KG1 (cell line): ENCODE measurements around the gene CCDC17.

ENCODE experiments used
- DNase-seq: peaks from one replicate; lab custom pipeline; 2025; lab: John Stamatoyannopoulos, UW

Gene CCDC17

DNA sequence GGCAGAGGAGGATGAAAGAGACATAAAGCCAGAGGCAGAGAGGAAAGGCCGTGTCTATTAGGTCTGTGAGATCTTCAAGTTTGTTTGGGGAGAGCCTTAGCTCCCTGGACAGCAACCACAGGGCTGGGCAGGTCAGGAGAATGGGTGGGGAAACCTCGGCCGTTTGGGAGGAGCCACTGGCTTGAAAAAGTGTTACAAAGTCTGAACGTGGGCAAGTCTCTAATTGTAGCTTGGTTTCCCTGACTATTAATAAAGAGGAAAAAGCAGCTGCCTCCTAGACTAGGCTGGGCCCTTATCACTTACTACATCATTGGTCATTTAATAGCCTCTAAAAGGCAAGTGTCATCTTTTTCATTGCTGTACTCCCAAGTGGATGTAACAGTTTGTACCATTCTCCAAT, at the start of gene CCDC17:
Gene CCDC17 (minus strand): TSS at position 83 of the 400 bp plus-strand sequence. CDS start 145 bp downstream, outside the sequence.
- no peak for DNase-seq

DNA sequence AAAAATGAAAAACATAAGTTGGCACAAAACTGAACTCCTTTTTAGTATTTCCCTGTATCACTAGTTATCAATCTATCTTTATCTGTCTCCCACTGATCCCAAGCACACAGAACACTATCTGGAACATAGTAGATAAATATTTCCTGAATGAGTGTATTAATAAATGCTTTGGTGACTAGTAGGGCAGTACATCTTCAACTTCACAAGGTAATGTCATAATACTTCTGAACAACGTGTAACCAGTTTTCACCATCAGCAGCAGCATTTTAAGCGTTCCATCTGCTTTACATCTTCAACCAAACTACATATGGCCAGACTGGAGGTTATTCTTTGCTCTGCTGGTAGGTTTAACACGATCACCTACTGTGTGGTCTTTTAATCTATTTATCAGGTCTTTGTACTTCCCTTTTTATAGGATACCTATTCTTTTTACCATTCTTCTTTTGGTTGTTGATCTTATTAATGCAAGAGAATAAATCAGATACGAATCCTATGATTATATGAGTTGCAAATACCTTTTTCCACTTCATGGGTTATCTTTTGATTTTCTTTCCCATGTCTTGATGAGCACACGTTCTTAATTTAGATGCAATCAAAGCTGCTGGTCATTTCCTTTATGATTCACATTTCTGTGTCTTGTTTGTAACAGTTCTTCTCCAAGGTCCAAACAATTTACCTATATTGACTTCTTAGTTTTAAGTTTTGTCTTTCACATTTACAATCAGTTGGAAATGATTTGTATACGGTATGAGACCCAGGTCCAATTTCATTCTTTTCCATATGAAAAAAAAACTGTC, 46.2 kb upstream of the CCDC17 start:
- DNase-seq, result no peak

DNA sequence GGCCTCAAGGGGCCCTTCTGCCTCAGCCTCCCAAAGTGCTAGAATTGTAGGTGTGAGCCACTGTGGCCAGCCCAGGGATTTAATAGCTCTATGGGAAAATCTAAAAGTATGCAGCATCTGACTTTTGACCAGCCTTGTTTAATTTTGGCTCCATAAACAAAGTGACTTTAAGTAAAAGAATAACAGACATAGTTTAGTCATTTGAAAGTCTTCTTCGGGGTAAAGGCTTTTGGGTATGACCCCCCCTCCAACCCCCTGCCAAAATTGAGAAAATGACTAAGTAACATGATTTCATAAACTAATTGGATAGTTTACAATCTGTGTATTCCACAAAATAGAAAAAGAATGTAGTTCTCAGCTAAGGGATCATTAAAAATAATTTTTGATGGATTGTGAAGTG, 45.5 kb upstream of the CCDC17 start:
- no peak for DNase-seq

DNA sequence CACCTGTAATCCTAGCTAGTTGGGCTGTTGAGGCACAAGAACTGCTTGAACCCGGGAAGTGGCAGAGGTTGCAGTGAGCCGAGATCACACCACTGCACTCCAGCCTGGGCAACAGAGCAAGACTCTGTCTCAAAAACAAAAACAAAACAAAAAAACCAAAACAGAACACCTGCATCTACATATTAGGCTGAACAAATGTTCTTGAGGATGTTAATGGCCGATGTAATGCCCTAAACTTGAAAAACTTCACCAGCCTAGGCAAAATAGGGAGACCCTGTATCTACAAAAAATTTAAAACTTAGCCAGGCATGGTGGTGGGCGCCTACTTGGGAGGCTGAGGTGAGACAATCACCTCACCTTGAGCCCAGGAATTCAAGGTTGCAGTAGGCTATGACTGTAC, 44.7 kb upstream of the CCDC17 start:
- DNase-seq, result no peak

DNA sequence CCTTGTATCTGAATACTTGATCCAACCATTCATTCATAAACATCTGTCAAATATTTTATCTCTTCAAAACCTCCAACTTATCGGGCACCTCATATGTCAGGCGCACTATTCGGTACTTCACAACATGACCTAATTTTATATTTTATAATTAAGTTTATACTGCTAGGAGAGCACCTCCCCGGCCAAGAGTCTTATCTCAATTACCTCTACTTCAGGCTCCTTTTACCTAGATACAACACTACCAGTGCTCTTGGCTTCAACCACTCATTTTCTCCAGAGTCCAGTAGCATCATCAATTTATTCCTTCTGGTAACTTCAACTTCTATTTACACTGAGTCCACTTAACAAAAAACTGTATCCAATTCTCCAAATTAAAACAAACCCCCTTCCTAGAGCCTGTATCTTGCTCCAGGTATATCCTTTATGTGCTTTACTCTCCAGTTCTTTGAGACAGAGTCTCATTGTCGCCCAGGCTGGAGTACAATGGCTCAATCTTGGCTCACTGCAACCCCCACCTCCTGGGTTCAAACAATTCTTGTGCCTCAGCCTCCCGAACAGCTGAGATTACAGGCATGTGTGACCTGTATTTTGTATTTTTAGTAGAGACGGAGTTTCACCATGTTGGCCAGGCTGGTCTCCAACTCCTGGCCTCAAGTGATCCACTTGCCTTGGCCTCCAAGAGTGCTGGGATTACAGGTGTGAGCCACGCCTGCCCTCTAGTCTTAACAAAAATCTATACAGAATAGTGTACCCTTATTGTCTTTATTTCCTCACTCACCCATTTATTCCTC, 43.7 kb upstream of the CCDC17 start:
- DNase-seq, result no peak

DNA sequence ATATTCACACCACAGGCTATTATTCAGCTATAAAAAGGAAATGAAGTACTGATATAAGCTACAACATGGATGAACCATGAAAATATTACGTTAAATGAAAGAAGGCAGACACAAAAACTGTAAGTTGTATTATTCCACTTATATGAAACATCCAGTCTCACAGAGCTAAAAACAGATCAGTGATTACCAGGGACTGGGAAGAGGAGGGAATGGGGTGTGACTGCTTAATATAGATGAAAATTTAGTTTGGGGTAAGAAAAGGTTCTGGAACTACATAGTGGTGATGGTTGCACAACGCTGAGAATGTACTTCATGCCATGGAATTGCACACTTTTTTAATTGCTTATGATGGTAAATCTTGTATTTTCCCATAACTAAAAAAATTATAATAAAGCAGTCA, 43.0 kb upstream of the CCDC17 start:
- no peak for DNase-seq

DNA sequence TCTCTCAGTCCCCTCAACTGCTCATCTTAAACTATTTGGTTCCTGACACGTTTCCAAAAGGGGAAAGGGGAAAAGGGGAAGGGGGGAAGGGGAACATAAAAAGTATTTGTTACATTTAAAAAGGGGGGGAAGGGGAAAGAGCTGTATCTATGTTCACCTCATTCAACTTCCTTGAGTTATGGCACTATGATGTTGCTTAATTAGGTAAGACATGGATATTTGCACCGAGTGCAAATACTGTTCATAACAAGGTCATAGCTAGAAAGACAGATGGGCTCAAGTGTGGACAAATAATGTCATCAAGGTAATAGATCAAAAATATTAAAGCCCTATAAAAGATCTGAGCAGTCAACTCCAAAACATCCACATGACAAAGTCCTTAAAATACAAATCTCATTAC, 36.5 kb upstream of the CCDC17 start:
- DNase-seq, result no peak

DNA sequence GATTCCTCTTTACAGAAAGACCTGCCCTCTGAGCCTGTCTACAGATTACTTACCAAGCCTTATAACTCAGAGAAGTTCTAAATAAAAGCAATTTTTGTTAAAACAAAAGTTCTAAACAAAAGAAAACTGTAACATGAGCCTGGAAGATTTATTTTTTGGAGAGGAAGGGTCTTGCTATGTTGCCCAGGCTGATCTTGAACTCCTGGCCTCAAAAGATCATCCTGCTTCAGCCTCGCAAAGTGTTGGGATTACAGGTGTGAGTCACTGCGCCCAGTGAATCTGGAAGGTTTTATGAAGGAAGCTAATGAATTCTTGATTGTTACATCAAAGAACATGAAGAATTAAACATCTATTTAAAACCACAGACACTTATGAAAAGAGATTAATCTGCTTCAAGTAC, 35.4 kb upstream of the CCDC17 start:
- no peak for DNase-seq

DNA sequence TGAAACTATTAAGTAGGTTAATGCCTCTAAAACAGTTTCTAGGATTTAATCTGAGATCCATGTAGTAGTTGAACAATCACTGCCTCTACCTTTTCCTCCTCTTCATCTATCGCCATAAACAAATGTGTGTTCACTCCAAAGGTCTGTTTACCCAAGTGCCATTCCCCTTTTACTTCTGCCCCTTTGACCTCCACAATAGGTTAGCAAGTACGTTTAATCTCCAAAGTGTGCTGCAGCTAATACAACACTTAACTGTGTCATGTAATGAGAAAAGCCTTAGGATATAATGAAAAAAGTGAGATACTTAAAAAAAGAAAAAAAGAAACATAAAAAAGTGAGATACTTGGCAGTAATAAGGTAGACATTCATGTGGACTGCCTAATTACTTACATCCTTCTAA, 34.3 kb upstream of the CCDC17 start:
- no peak for DNase-seq

DNA sequence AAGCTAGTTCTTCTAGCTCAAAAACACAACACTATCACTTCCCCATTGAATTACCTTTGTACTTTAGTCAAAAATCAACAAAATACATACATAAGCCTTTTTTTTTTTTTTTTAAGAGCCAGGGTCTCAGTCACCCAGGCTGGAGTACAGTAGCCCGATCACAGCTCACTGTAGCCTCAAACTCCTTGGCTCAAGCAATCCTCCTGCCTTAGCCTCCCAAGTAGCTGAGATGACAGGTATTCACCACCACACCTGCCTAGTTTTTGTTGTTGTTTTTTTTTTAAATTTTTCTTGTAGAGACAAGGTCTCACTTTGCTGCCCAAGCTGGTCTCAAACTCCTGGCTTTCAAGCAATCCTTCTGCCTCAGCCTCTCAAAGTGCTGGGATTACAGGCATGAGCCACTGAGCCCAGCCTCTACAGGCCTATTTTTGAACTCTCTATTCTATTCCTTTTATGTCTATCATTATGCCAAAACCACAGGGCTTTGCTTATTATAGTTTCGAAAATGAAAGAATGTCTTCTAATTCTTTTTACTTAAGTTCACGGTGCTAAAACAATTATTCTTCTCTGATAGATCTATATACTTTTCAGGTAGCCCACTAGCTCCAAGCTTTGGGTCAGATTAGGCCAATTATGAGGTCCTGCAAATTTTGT, 32.8 kb upstream of the CCDC17 start:
- DNase-seq, result no peak

DNA sequence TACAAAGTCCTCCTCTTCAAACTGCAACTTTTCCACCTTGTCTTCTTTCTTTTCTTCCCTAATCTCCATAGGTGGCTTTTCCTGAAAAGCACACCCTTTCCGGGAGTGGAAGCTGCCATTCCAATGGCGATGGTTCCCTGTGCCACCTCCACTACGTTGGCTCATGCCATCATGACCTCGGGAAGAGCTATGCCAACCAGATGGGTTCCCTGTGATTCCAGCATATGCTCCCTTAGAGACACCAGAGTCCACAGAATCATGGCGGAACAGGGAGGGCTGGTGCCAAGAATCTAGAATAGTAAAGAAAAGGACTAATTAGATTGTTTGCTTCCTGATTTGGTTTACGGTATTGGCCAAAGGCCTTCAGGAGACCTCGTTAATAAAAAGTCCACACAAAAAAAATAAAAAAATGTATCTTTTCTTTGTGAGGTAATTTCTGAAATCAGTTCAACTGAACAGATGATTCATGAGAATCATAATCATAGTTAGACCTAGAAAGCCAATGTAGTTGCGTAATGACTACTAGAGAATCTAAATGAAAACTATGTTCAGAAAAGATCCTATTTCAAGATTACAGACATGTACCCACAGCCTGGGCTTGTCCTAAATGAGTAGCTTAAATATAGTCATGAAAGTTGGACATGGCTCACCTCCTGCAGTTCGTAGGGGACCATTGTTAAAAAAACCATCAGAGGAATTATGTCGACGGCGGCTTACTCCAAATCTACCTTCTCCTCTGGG, 30.9 kb upstream of the CCDC17 start:
- DNase-seq, result no peak

DNA sequence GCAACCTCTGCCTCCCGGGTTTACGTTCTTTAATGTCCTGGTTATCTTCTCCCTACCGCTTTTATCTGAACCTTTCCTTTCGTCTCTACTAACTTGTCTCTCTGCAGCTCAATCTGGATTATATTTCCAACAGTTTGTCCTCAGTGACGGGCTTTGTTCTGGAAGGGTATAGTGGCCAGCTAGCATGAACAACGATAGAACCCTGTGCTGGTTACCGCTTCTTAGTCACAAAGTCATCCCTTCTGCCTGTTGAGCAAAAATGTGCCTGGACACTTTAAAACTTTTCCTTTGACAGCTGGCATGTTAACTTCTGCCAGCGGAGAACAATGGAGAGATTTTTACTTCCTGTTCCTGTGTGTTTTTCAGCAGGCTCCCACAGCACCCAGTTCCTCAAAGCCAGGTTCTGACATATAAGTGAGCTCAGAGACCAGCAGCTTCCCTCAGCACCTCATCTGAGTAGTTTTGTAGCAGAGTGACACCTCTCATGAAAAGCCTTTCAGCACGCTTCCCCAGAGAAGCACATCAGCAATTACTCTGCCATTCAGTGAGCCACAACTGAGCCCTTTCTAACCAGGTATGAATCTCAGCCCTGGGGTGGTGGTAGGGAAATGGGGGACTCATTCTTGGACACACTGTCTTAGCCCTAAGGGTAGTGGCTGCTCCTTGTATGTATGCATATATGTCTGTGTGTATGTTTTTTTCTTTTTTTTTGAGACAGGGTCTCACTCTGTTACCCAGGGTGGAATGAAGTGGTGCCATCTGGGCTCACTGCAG, 23.6 kb upstream of the CCDC17 start:
- DNase-seq, result no peak

DNA sequence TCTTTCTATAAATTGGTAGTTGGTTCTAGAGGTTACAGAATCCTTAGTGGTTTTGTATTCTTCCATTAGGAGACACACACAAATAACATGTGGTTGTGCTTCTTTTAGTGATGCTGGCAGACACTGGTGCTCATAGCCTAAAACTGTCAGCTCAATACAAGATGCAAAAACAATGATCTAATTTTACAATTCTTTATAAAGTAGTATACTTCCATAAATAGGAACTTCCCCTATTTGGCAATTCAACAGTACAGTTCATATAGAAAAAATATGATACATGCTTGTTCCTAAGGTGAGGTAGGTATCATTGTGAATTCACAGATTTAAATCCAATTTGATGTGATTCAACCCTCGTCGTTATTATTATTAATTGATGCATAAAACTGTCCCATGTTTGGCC, 20.8 kb upstream of the CCDC17 start:
- no peak for DNase-seq

DNA sequence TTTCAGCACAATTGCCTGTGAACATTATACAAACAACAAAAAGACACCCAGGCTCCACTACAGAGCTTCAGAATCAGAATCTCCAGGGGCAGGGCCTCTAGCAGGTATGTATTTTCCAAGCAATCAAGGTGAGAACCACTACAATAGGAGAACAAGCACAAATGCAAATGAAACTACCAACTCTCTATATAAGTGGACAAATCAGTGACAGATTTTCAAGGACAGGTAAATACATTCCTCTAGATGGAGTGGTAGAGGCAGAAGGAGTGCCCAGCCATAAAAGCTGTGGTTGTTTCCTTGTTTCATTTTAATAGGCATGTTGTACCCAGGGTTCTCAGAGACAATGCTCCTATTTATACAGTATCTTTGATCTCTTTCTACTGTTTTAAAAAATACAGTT, 20.1 kb upstream of the CCDC17 start:
- DNase-seq, result no peak

DNA sequence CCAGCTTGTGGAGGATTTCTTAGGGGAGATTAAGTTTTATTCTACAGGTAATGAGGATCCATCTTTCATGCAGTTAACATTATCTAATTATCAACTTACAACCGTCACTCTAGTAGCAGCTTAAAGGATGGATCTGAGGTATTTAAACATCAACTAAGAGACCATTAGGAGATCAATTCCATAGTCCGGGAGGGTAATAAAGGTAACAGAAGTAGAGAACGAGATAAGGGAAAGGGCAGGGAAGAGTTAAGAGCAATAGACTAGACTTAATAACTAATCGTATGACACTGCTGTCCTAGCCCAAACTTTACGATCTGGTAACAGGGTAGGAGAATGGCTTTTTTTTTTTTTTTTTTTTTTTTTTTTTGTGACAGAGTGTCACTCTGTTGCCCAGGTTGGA, 19.5 kb upstream of the CCDC17 start:
- no peak for DNase-seq

DNA sequence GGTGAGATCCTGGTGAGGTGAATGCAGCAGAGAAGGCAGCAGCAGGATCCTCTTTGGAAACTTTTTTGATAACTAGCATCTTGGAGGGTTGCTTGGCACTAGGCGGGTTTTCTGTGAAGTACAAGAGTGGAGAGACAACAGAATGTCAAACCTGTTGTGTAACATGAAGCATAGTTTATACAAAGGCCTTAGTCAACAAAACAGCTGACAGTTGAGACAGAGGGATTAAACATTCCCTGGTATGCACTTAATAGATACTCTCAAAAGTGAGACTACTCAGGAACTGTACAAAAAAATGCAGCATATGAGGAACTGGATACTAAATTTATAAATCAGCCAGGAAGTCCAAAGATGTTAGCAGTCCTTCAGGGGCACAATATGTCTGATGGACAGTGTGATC, 16.4 kb upstream of the CCDC17 start:
- no peak for DNase-seq

DNA sequence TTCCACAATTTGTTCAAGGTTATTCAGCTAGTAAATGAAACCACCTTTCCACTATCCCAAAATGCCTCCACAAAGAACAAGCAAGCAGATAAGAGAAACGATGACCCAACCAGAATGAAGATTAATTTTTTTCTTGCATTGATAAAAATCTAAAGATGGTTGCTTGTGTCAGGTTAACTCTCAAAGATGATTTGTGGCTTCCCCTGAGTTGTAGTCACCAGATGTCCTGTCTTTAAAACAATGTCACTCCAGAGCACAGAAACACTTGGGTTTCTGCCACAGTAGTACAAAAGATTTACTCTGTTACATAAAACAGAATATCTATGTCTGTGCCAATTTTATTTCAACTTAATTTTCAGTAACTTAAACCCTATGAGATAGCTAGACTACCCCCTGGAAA, 11.4 kb upstream of the CCDC17 start:
- no peak for DNase-seq

DNA sequence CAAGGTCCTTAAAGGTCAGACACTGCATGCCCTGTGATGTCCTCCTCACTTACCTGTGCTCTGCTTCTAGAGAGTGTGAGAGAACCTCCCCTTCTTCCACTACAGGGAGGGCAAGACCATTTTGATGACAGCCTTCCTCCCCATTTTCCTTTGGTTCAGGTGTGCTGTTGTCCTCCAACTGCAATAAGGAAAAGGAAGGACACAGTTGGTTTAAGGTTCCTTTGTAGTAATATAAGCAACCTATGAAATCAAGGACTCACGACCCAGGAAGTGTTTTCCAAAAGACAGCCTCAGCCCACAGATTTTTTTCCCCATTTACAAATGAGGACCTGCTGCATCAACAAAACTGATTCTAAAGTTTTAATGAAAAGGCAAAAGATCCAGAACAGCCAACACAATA, 6.6 kb upstream of the CCDC17 start:
- DNase-seq, result no peak

DNA sequence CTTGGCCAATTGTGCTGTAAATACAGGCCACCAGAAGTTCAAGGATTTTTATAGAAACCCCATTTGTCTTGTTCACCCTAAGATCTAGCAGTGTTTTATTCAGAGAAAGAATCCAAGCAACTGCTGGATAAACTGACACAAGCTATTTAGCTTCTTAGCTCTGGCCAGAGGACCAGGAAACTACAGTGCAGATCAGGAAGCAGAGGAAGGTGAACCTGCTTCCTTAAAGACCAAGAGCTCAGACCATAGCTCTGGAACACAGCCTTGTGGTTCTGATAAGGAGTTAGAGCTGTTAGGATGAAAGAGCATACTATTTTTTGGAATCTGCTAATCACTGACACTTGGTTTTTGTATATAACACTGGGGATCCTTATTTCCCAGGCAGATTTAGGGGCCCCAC, 5.2 kb upstream of the CCDC17 start:
- DNase-seq, result no peak

DNA sequence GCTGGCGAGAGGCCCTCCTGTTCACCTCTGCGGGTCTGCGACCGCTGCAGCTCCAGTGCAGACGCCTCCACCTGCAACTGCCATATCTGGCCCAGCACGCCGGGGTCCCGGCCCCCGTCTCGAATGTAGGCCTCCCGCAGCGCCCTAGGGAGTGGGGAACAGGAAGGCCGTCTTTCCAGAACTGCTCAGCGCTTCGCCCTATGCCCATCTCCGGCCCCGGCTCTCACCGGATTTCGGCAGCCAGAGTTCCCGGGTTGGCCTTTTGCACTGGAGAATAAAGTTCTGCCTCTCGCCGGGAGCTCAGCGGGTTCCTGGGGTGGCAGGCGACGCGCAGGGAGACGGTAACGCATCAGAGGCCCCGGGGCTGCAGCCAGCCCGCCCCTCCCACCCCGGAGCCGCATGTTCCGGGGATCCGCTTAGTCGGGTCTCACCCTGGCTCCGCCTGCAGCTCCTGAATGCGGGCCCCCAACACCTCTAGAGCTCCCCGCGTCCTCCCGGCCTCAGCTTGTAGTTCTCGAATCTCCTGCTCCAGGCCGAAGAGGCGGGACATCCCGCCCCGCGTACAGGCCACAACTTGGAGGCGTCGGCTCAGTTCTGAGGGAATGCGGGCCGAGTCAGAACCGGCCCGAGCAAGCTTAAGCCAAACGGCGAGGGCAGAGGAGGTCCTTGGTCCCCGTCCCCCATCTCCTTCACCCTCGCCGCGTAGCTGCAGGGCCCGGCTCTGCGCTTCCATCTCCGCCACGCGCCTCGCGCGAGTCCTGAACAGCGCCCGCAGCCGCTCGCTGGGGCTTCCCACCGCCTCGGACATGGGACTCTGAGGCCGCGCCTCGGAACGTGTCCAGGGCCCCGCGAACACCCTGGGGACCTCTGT, 1.1 kb downstream of the CCDC17 start:
- no peak for DNase-seq
